ENCODE measurements around the gene HLA-DRB1. TPM values are rescaled to one million over a fixed set of nuclear protein-coding genes. Genes with fewer than 3 reads are reported as not detected.

HLA-DRB1 gene
- polyA plus RNA-seq, 1 experiment, result not detected

GRCh38 chr6:32615885-32616532 is 26.4 kb upstream of the HLA-DRB1 start:
- POLR2A ChIA-PET, result no interaction called here
- CTCF ChIA-PET, result interaction anchor here (0.7 kb wide), 1 partner anchor 289 kb away, joined by 3 read pairs; no protein-coding TSS in a partner anchor
- no peak for TF ChIP-seq CTCF (IDR thresholded peaks at IDR 0.05; ENCODE audit: insufficient read depth, low read depth, low read length)
- H3K36me3 ChIP-seq (ENCODE audit: control insufficient read depth, insufficient read depth, low read length), result no peaks in the 10 kb centered on the region
- no peak for DNase-seq (ENCODE audit: low read depth)
- H3K4me3 ChIP-seq (ENCODE audit: low read depth, low read length), result no peak overlapping the region
- H3K27me3 ChIP-seq (ENCODE audit: control insufficient read depth, insufficient read depth, low read length), result no peaks in the 10 kb centered on the region

GRCh38 chr6:32614366-32615081 is 24.9 kb upstream of the HLA-DRB1 start:
- ChIA-PET CTCF (no interaction called here), POLR2A (no interaction called here)
- Histone ChIP-seq H3K27me3 (ENCODE audit: control insufficient read depth, insufficient read depth, low read length) (no peaks in the 10 kb centered on the region), H3K4me3 (ENCODE audit: low read depth, low read length) (no peak overlapping the region), H3K36me3 (ENCODE audit: control insufficient read depth, insufficient read depth, low read length) (no peaks in the 10 kb centered on the region)
- no peak for TF ChIP-seq CTCF (IDR thresholded peaks at IDR 0.05; ENCODE audit: insufficient read depth, low read depth, low read length)
- no peak for DNase-seq (ENCODE audit: low read depth)

- ChIA-PET POLR2A (no interaction called here), CTCF (no interaction called here)
- Histone ChIP-seq H3K4me3 (ENCODE audit: low read depth, low read length) (no peak overlapping the region), H3K36me3 (ENCODE audit: control insufficient read depth, insufficient read depth, low read length) (no peaks in the 10 kb centered on the region), H3K27me3 (ENCODE audit: control insufficient read depth, insufficient read depth, low read length) (no peaks in the 10 kb centered on the region)
- no peak for DNase-seq (ENCODE audit: low read depth)
- no peak for TF ChIP-seq CTCF (IDR thresholded peaks at IDR 0.05; ENCODE audit: insufficient read depth, low read depth, low read length)
These were observed 23.8 kb upstream of the HLA-DRB1 start for GRCh38 chr6:32613475-32613874.

GRCh38 chr6:32610682-32611296 is 21.1 kb upstream of the HLA-DRB1 start:
- H3K27me3 ChIP-seq (ENCODE audit: control insufficient read depth, insufficient read depth, low read length), result no peaks in the 10 kb centered on the region
- ChIA-PET CTCF (no interaction called here), POLR2A (no interaction called here)
- no peaks in the 10 kb centered on the region for H3K36me3 ChIP-seq (ENCODE audit: control insufficient read depth, insufficient read depth, low read length)
- no peak for DNase-seq (ENCODE audit: low read depth)
- H3K4me3 ChIP-seq (ENCODE audit: low read depth, low read length), result no peak overlapping the region
- no peak for TF ChIP-seq CTCF (IDR thresholded peaks at IDR 0.05; ENCODE audit: insufficient read depth, low read depth, low read length)
